ENCODE results near the gene ABCA4. TPM values are rescaled to one million over a fixed set of nuclear protein-coding genes. Genes with fewer than 3 reads are reported as not detected.
A peak's percentile ranks its signal among the peaks of the same experiment; 100 is the strongest.

The ABCA4 gene
- total RNA-seq, 1 experiment from 2014 or later: 0.29 TPM

DNA sequence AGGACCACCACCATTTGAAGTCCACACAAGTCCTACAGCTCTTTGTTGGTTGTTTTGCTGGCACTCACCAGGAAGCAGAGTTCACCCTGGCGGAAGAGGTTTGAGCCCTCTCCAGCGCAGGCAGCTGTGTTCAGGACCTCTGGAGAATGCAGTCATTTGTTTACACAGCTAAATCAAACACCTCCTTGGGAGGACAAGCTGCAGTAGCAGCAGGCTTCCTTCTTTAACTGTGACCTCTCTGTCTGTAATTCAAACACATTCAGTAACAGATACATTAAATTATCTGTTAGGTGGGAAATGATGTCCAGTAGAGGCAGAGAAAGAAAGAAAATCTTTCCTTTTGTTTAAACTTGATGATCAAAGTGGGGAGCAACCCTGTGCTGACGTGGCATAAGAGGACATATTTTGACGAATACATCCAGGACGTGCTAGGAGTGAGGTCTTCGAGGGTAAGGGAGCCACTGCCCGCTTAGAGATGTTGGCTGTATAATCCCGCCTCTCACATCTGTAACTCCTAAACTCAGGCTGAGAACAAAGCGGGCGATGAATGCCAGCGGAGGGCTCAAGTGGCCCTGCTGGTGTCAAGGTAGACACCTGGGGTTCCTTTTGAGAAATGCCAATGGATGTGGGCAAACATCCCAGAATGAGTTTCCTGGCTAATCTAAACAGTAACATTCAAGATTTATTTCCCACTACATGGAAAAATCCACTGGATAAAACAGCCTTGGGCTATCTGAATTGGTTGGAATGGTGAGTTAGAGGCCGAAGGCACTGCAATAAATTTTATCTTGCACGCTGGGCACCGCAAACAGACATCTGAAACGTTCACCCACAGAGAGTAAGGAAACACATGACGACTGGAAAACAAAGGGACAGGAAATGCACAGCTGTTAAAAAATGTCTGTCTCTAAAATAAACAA is 51.7 kb downstream of the ABCA4 start:
- Histone ChIP-seq H3K36me3 (ENCODE audit: low read depth, low read length) (no peaks in the 10 kb centered on the region), H3K4me2 (ENCODE audit: low read length) (peak overlapping the region; percentile 67), H3K4me1 (ENCODE audit: insufficient read depth, low read length) (peaks cover 45% of the 10 kb centered on the region), H3K9ac (ENCODE audit: low read length) (peak overlapping the region; percentile 39), H3K27ac (ENCODE audit: low read length) (peak overlapping the region; percentile 80), H3K27me3 (ENCODE audit: low read length) (no peaks in the 10 kb centered on the region), H3K79me2 (ENCODE audit: low read length) (no peaks in the 10 kb centered on the region), H3K4me3 (ENCODE audit: low read length) (peak overlapping the region; percentile 27; the same call in 1 of the 2 replicates), H3F3A (ENCODE audit: low read length, unreplicated experiment) (peaks cover 13% of the 10 kb centered on the region), H3K9me3 (ENCODE audit: low read length) (no peaks in the 10 kb centered on the region), H4K20me1 (ENCODE audit: low read length) (no peaks in the 10 kb centered on the region), H2AFZ (ENCODE audit: low read length) (peak overlapping the region; percentile 14), H3K9me2 (replicated peaks; ENCODE audit: low read length) (no peaks in the 10 kb centered on the region)
- POLR2A ChIA-PET (ENCODE audit: unreplicated experiment): no interaction called here
- TF ChIP-seq EZH2phosphoT487 (IDR thresholded peaks at IDR 0.05; ENCODE audit: borderline replicate concordance, low read length) (no peak), EZH2 (IDR thresholded peaks at IDR 0.05; ENCODE audit: low read length, unreplicated experiment) (no peak)
- TF ChIP-seq, protein P1, sequence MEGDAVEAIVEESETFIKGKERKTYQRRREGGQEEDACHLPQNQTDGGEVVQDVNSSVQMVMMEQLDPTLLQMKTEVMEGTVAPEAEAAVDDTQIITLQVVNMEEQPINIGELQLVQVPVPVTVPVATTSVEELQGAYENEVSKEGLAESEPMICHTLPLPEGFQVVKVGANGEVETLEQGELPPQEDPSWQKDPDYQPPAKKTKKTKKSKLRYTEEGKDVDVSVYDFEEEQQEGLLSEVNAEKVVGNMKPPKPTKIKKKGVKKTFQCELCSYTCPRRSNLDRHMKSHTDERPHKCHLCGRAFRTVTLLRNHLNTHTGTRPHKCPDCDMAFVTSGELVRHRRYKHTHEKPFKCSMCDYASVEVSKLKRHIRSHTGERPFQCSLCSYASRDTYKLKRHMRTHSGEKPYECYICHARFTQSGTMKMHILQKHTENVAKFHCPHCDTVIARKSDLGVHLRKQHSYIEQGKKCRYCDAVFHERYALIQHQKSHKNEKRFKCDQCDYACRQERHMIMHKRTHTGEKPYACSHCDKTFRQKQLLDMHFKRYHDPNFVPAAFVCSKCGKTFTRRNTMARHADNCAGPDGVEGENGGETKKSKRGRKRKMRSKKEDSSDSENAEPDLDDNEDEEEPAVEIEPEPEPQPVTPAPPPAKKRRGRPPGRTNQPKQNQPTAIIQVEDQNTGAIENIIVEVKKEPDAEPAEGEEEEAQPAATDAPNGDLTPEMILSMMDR (conservative IDR thresholded peaks at IDR 0.05; ENCODE audit: low read depth, low read length): no peak
- BruUV-seq (replicated peaks): TSS peak; percentile 70
- CTCF ChIA-PET: interaction anchor here (1.0 to 1.2 kb wide), 2 partner anchors 29 to 266 kb away, joined by 3 to 4 read pairs; no protein-coding TSS in a partner anchor
- peak; percentile 83 for ATAC-seq
- DNase-seq: peak; percentile 84
- intact Hi-C loops (cut with micrococcal nuclease): loop anchor here (2.0 to 10.0 kb wide), 4 partner anchors 18 to 256 kb away; partner anchors contain the start of gene ARHGAP29

DNA sequence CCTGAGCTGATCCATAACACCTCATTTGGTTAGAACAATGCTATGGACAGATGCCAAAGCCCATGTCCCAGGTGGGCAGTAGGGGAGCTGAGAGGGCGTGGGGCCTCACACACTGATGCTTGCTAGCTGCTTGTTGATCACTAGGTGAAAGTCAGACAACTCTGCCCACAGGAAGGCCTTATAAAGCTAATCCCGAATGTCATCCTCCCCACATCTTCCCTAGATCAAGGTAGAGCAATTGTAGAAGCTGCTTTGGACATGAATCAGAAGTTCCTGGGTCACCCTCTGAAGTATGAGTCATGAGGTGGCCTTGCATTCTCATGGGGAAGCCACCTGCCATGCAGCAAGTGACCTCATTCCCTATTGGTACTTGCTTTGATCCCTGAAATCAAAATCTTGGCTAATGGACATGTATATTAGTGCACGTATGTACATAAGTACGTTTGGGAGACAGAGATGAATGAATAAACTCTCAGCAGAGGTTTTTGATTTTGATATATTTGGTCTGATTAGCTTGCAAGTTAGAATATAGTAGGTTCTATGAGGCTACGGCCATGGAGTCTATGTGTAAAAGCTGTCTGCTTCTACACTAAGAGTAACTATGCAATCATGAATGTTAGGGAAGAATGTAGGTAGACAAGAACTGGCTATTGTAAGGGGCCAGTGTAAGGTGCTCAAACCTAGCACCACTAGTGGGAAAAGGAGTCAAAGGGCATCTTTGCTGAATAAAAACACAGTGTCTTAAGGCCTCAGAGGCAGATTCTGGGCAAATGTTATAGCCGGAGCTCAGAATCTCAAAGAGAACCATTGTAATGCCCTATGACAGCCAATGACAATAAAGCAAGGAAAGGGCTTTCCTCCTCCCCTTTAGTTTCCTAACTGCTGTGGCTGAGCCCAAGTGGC is 52.6 kb downstream of the ABCA4 start:
- intact Hi-C loops (cut with micrococcal nuclease): loop anchor here (2.0 to 10.0 kb wide), 4 partner anchors 18 to 256 kb away; partner anchors contain the start of gene ARHGAP29
- H2AFZ ChIP-seq (ENCODE audit: low read length): peak overlapping the region; percentile 14; the same call in 1 of the 2 replicates
- no peaks in the 10 kb centered on the region for H4K20me1 ChIP-seq (ENCODE audit: low read length)
- H3K4me2 ChIP-seq (ENCODE audit: low read length): peak overlapping the region; percentile 67
- ChIA-PET CTCF (interaction anchor here (0.8 to 1.4 kb wide), 4 partner anchors 23 to 267 kb away, joined by 3 to 4 read pairs (median 4); no protein-coding TSS in a partner anchor), POLR2A (ENCODE audit: unreplicated experiment) (interaction anchor here (0.5 to 0.6 kb wide), 3 partner anchors 18 to 191 kb away, joined by 3 read pairs; no protein-coding TSS in a partner anchor)
- peak overlapping the region; percentile 80 for H3K27ac ChIP-seq (ENCODE audit: low read length)
- TF ChIP-seq EZH2 (IDR thresholded peaks at IDR 0.05; ENCODE audit: low read length, unreplicated experiment) (no peak), EZH2phosphoT487 (IDR thresholded peaks at IDR 0.05; ENCODE audit: borderline replicate concordance, low read length) (no peak)
- TF ChIP-seq, protein P1 (conservative IDR thresholded peaks at IDR 0.05; ENCODE audit: low read depth, low read length): no peak
- H3K9me3 ChIP-seq (ENCODE audit: low read length): no peaks in the 10 kb centered on the region
- H3K36me3 ChIP-seq (ENCODE audit: low read depth, low read length): no peaks in the 10 kb centered on the region
- no TSS peak for BruUV-seq (replicated peaks)
- ATAC-seq (peak; percentile 42), DNase-seq (peak; percentile 95)
- peaks cover 13% of the 10 kb centered on the region for H3F3A ChIP-seq (ENCODE audit: low read length, unreplicated experiment)
- no peaks in the 10 kb centered on the region for H3K27me3 ChIP-seq (ENCODE audit: low read length)
- H3K4me1 ChIP-seq (ENCODE audit: insufficient read depth, low read length): peaks cover 49% of the 10 kb centered on the region
- no peaks in the 10 kb centered on the region for H3K79me2 ChIP-seq (ENCODE audit: low read length)
- peak overlapping the region; percentile 36 for H3K9ac ChIP-seq (ENCODE audit: low read length)
- no peaks in the 10 kb centered on the region for H3K9me2 ChIP-seq (replicated peaks; ENCODE audit: low read length)
- no peak overlapping the region for H3K4me3 ChIP-seq (ENCODE audit: low read length)
